NB4 (cell line): Measurements from ENCODE around the gene PMEPA1.

Source experiments
- DNase-seq: peaks from one replicate; pipeline ENCODE4 v3.0.0; 2010; ENCODE audit warnings: low read depth
- H3K4me3 ChIP-seq: one replicate; pipeline ENCODE4 v1.5.1; 2011; ENCODE audit warnings: mild to moderate bottlenecking, low read depth, low read length, moderate library complexity
- CTCF ChIP-seq: IDR thresholded peaks from one replicate; pipeline ENCODE4 v1.5.1; 2012; ENCODE audit warnings: low read depth, low read length
- MAX ChIP-seq: IDR thresholded peaks from 2 replicates; pipeline ENCODE4 v1.6.1; 2011; ENCODE audit warnings: low read depth, low read length
- MYC ChIP-seq: IDR thresholded peaks from 2 replicates; pipeline ENCODE4 v1.6.1; 2011; ENCODE audit warnings: low read depth, low read length
- POLR2A ChIP-seq: IDR thresholded peaks from 2 replicates; pipeline ENCODE4 v1.6.1; 2011; ENCODE audit warnings: mild to moderate bottlenecking; ENCODE audit not compliant: insufficient read length; ENCODE audit errors: extremely low read depth

Gene PMEPA1

GRCh38 chr20:57625181-57625958 is 84.4 kb downstream of the PMEPA1 start:
- no peak for DNase-seq
- TF ChIP-seq MYC, result no peak
- TF ChIP-seq POLR2A, result no peak
- TF ChIP-seq MAX, result no peak
- no peak for TF ChIP-seq CTCF
- no peak overlapping the region for H3K4me3 ChIP-seq

GRCh38 chr20:57624124-57624523 is 85.7 kb downstream of the PMEPA1 start:
- H3K4me3 ChIP-seq, result no peak overlapping the region
- no peak for DNase-seq
- TF ChIP-seq CTCF (no peak), MAX (no peak), MYC (no peak), POLR2A (no peak)

GRCh38 chr20:57622579-57623381 is 87.0 kb downstream of the PMEPA1 start:
- peak; percentile 61 for DNase-seq
- H3K4me3 ChIP-seq, result no peak overlapping the region
- TF ChIP-seq POLR2A (no peak), MAX (0 out of 2 replicates have a peak, but pooled peaks have one; percentile 26), CTCF (peak; percentile 75)

- H3K4me3 ChIP-seq, result no peak overlapping the region
- no peak for DNase-seq
- no peak for TF ChIP-seq POLR2A
- no peak for TF ChIP-seq MAX
- TF ChIP-seq CTCF, result no peak
- no peak for TF ChIP-seq MYC
Observed at GRCh38 chr20:57622201-57622570, 87.6 kb downstream of the PMEPA1 start.

GRCh38 chr20:57621421-57622200 is 88.2 kb downstream of the PMEPA1 start:
- TF ChIP-seq POLR2A (no peak), CTCF (no peak), MYC (no peak), MAX (no peak)
- H3K4me3 ChIP-seq, result no peak overlapping the region
- DNase-seq, result no peak
